Measurements from ENCODE around the gene SLC6A12. TPM values are rescaled to one million over a fixed set of nuclear protein-coding genes. Genes with fewer than 3 reads are reported as not detected.

The SLC6A12 gene
- total and polyA plus RNA-seq, 3 experiments from 2014 or later: 0.16 to 0.37 TPM; not detected in 1

GRCh38 chr12:254039-254438 lies 40.1 kb upstream of the SLC6A12 start:
- H3K27ac ChIP-seq (ENCODE audit: low read depth, low read length): no peak overlapping the region
- no peaks in the 10 kb centered on the region for H3K4me1 Mint-ChIP-seq
- peaks cover 22 to 59% of the 10 kb centered on the region in 2 donors for H3K27me3 Mint-ChIP-seq
- no peak overlapping the region for H3K4me3 ChIP-seq (ENCODE audit: low read length)
- H3K4me1 ChIP-seq (ENCODE audit: insufficient read depth, low read length): no peaks in the 10 kb centered on the region
- no peak for DNase-seq
- H3K36me3 ChIP-seq (ENCODE audit: insufficient read depth, low read length): no peaks in the 10 kb centered on the region
- CTCF ChIA-PET: no interaction called here
- no peak overlapping the region for H3K27ac Mint-ChIP-seq
- H3K9me3 ChIP-seq (ENCODE audit: low read length): no peaks in the 10 kb centered on the region
- H3K9me3 Mint-ChIP-seq: peaks cover 0 to 2% (median 0%) of the 10 kb centered on the region in 5 donors
- peaks cover 0 to 9% (median 3%) of the 10 kb centered on the region in 3 donors for H3K36me3 Mint-ChIP-seq
- no peak overlapping the region for H3K4me3 Mint-ChIP-seq
- peaks cover 5% of the 10 kb centered on the region for H3K27me3 ChIP-seq (ENCODE audit: insufficient read depth, low read length, poor library complexity, severe bottlenecking)
- POLR2A ChIA-PET: no interaction called here

DNA sequence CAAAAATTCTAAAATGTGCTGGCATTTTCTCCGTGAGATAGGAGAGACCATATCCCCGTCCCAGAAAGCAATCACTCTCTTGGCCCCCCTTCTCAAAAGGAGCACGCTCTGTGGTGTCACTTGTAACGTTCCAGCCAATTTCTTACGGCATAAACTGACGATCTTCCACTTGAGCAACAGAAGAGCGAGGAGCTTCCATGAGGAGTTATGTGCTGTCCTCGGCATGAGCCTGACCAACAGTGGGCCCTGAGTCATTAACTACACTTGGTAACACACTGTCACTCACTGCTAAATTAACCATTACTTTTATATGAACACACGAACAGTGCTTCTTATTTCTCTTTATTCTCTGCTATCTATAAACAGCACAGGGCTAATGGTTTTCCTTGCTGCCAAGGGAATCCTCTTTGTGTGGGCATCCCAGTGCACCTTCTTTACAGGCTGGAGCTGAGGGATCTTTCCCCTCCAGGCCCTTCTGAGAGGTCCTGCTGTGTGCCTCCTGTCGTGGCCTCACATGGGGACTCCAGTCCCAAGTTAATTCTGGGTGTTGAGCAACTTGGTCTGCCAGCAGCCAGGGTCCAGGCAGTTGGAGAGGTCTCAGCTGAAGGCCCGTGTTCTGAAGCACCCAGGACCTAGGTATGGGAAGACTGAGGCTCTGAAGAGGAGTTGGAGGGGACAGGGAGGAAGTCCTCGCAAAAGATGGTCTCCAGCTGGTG lies 39.3 kb upstream of the SLC6A12 start:
- Histone ChIP-seq H3K27ac (ENCODE audit: low read depth, low read length) (no peak overlapping the region), H3K4me1 (ENCODE audit: insufficient read depth, low read length) (no peaks in the 10 kb centered on the region), H3K9me3 (ENCODE audit: low read length) (no peaks in the 10 kb centered on the region), H3K36me3 (ENCODE audit: insufficient read depth, low read length) (no peaks in the 10 kb centered on the region), H3K4me3 (ENCODE audit: low read length) (no peak overlapping the region), H3K27me3 (ENCODE audit: insufficient read depth, low read length, poor library complexity, severe bottlenecking) (peaks cover 5% of the 10 kb centered on the region)
- Mint-ChIP-seq H3K36me3 (peaks cover 0 to 9% (median 3%) of the 10 kb centered on the region in 3 donors), H3K4me1 (no peaks in the 10 kb centered on the region), H3K27ac (no peak overlapping the region), H3K4me3 (no peak overlapping the region), H3K27me3 (peaks cover 21 to 56% of the 10 kb centered on the region in 2 donors), H3K9me3 (peaks cover 0 to 2% (median 0%) of the 10 kb centered on the region in 5 donors)
- ChIA-PET CTCF (no interaction called here), POLR2A (no interaction called here)
- DNase-seq: no peak

DNA sequence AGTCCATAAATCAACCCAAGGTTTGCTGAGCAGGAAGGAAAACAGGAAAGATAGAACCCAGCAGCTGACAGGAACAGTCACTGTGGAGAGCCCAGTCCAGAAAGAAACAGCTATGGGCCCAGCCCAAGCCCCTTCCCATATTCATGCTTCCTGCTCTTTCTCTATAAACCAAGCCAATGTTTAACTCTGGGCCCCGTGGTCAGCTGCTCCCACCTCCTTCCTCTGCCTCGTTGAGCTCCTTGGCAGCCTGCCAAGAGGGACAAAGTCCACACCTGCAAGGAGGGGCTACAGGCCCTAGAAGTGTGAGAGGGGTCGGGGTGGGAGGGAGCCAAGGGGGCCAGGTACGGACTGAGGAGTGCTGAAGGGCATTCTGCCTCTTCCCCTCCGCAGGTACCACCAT lies 38.7 kb upstream of the SLC6A12 start:
- H3K27me3 Mint-ChIP-seq: peaks cover 20 to 54% of the 10 kb centered on the region in 2 donors
- CTCF ChIA-PET: no interaction called here
- H3K4me1 Mint-ChIP-seq: no peaks in the 10 kb centered on the region
- Histone ChIP-seq H3K4me1 (ENCODE audit: insufficient read depth, low read length) (no peaks in the 10 kb centered on the region), H3K4me3 (ENCODE audit: low read length) (no peak overlapping the region), H3K27me3 (ENCODE audit: insufficient read depth, low read length, poor library complexity, severe bottlenecking) (peaks cover 5% of the 10 kb centered on the region), H3K36me3 (ENCODE audit: insufficient read depth, low read length) (no peaks in the 10 kb centered on the region), H3K27ac (ENCODE audit: low read depth, low read length) (no peak overlapping the region), H3K9me3 (ENCODE audit: low read length) (peaks cover 5% of the 10 kb centered on the region)
- H3K4me3 Mint-ChIP-seq: no peak overlapping the region
- no peak for DNase-seq
- peaks cover 0 to 14% (median 3%) of the 10 kb centered on the region in 3 donors for H3K36me3 Mint-ChIP-seq
- POLR2A ChIA-PET: no interaction called here
- H3K27ac Mint-ChIP-seq: no peak overlapping the region
- peaks cover 2 to 8% (median 5%) of the 10 kb centered on the region in 5 donors for H3K9me3 Mint-ChIP-seq

DNA sequence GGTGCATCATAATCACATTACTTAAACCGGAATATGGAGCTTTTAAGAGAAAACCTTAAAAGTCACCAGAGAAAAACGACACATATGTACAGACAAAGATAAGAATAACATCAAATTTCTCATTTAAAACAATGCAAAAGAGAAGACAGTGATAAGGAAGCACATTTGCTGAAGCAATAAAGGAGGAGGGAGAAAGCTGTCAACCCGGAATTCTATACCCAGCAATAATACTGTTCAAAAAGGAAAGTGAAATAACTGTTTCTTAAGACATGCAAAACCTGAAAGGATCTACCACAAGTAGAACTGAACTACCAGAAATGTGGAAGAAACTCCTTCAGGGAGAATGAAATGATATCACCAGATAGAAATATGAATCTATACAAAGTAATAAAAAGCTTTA lies 33.3 kb upstream of the SLC6A12 start:
- H3K4me1 ChIP-seq (ENCODE audit: insufficient read depth, low read length): no peaks in the 10 kb centered on the region
- no peaks in the 10 kb centered on the region for H3K4me1 Mint-ChIP-seq
- H3K9me3 ChIP-seq (ENCODE audit: low read length): peaks cover 5% of the 10 kb centered on the region
- peaks cover 1 to 16% (median 2%) of the 10 kb centered on the region in 3 donors for H3K36me3 Mint-ChIP-seq
- peaks cover 8 to 26% (median 22%) of the 10 kb centered on the region in 5 donors for H3K9me3 Mint-ChIP-seq
- ChIA-PET CTCF (no interaction called here), POLR2A (no interaction called here)
- H3K27ac Mint-ChIP-seq: no peak overlapping the region
- DNase-seq: no peak
- no peaks in the 10 kb centered on the region for H3K36me3 ChIP-seq (ENCODE audit: insufficient read depth, low read length)
- H3K4me3 ChIP-seq (ENCODE audit: low read length): no peak overlapping the region
- no peak overlapping the region for H3K27ac ChIP-seq (ENCODE audit: low read depth, low read length)
- H3K27me3 ChIP-seq (ENCODE audit: insufficient read depth, low read length, poor library complexity, severe bottlenecking): no peaks in the 10 kb centered on the region
- no peak overlapping the region for H3K4me3 Mint-ChIP-seq
- H3K27me3 Mint-ChIP-seq: peaks cover 7 to 36% of the 10 kb centered on the region in 2 donors

DNA sequence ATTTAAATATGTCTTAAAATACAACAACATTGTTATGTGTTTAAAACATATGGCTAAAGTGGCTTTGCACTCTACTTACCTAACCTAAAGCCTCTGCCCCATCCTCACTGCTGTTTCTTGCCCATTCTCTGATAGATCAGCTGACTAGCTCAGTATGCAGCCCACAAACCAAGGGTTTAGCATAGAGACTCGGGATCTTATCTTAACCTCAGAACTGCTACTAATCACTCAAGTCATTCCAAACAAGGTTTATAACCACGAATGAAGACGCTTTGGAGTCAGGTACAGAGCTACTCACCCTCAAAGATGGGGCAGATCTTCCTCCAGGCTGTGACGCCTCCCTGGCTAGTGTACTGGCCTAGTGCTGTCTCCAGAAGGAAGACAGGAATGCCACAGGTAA lies 29.4 kb upstream of the SLC6A12 start:
- H3K4me3 Mint-ChIP-seq: no peak overlapping the region
- H3K9me3 Mint-ChIP-seq: peaks cover 11 to 26% (median 22%) of the 10 kb centered on the region in 5 donors
- Histone ChIP-seq H3K9me3 (ENCODE audit: low read length) (peaks cover 5% of the 10 kb centered on the region), H3K4me1 (ENCODE audit: insufficient read depth, low read length) (no peaks in the 10 kb centered on the region), H3K4me3 (ENCODE audit: low read length) (no peak overlapping the region), H3K27me3 (ENCODE audit: insufficient read depth, low read length, poor library complexity, severe bottlenecking) (no peaks in the 10 kb centered on the region), H3K36me3 (ENCODE audit: insufficient read depth, low read length) (no peaks in the 10 kb centered on the region), H3K27ac (ENCODE audit: low read depth, low read length) (no peak overlapping the region)
- no peaks in the 10 kb centered on the region for H3K4me1 Mint-ChIP-seq
- peaks cover 1 to 29% (median 2%) of the 10 kb centered on the region in 3 donors for H3K36me3 Mint-ChIP-seq
- no peak overlapping the region for H3K27ac Mint-ChIP-seq
- no peak for DNase-seq
- POLR2A ChIA-PET: interaction anchor here (0.7 kb wide), 1 partner anchor 9 kb away, joined by 5 read pairs; no protein-coding TSS in a partner anchor
- CTCF ChIA-PET: no interaction called here
- H3K27me3 Mint-ChIP-seq: peaks cover 16 to 47% of the 10 kb centered on the region in 2 donors

DNA sequence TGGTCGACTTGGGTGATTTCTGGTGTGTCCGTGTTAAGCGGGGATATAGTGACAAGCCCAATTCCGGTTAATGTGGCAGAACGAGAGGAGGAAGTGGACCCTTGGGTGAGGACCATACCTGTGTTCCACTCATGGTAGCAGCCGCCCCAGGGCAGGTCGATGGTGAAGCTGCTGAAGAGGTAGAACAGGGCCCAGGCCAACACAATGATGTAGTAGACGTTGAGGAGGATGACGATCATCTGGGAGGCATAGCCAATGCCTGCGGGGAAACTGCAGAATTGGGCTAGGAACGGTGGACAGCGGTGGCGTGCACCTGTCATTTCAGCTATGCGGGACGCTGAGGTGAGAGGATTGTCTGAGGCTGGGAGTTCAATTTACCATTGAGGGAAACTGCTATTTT lies 28.5 kb upstream of the SLC6A12 start:
- Histone ChIP-seq H3K27me3 (ENCODE audit: insufficient read depth, low read length, poor library complexity, severe bottlenecking) (no peaks in the 10 kb centered on the region), H3K4me3 (ENCODE audit: low read length) (no peak overlapping the region), H3K4me1 (ENCODE audit: insufficient read depth, low read length) (no peaks in the 10 kb centered on the region), H3K9me3 (ENCODE audit: low read length) (no peaks in the 10 kb centered on the region), H3K36me3 (ENCODE audit: insufficient read depth, low read length) (no peaks in the 10 kb centered on the region), H3K27ac (ENCODE audit: low read depth, low read length) (no peak overlapping the region)
- H3K27ac Mint-ChIP-seq: no peak overlapping the region
- ChIA-PET CTCF (no interaction called here), POLR2A (no interaction called here)
- H3K27me3 Mint-ChIP-seq: peaks cover 19 to 51% of the 10 kb centered on the region in 2 donors
- peaks cover 1 to 29% (median 2%) of the 10 kb centered on the region in 3 donors for H3K36me3 Mint-ChIP-seq
- H3K9me3 Mint-ChIP-seq: peaks cover 9 to 26% (median 18%) of the 10 kb centered on the region in 5 donors
- no peak overlapping the region for H3K4me3 Mint-ChIP-seq
- no peak for DNase-seq
- no peaks in the 10 kb centered on the region for H3K4me1 Mint-ChIP-seq

DNA sequence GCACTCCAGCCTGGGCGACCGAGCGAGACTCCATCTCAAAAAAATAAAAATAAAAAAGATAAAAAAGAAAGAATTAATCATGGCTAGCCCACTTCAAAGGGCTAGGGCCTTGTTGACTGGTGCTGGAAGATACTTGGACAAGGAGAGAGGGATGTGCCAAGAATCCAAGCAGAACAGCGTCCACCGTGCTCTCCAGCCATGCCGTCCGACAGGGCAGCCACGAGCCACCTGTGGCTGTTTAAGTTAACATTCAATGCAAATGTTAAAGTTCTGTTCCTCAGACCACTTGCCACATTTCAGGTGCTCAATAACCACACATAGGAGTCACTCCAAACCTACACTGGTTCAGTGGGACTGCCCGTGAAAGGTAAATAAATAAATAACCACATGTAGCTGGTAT lies 27.3 kb upstream of the SLC6A12 start:
- POLR2A ChIA-PET: no interaction called here
- no peak overlapping the region for H3K27ac ChIP-seq (ENCODE audit: low read depth, low read length)
- H3K27me3 ChIP-seq (ENCODE audit: insufficient read depth, low read length, poor library complexity, severe bottlenecking): no peaks in the 10 kb centered on the region
- Mint-ChIP-seq H3K27ac (no peak overlapping the region), H3K4me1 (no peaks in the 10 kb centered on the region), H3K27me3 (peaks cover 19 to 51% of the 10 kb centered on the region in 2 donors), H3K36me3 (peaks cover 0 to 29% (median 2%) of the 10 kb centered on the region in 3 donors), H3K9me3 (peaks cover 9 to 19% (median 11%) of the 10 kb centered on the region in 5 donors), H3K4me3 (no peak overlapping the region)
- CTCF ChIA-PET: no interaction called here
- no peak overlapping the region for H3K4me3 ChIP-seq (ENCODE audit: low read length)
- no peaks in the 10 kb centered on the region for H3K36me3 ChIP-seq (ENCODE audit: insufficient read depth, low read length)
- H3K4me1 ChIP-seq (ENCODE audit: insufficient read depth, low read length): no peaks in the 10 kb centered on the region
- no peak for DNase-seq
- no peaks in the 10 kb centered on the region for H3K9me3 ChIP-seq (ENCODE audit: low read length)

GRCh38 chr12:240566-240965 lies 26.6 kb upstream of the SLC6A12 start:
- H3K9me3 ChIP-seq (ENCODE audit: low read length): no peaks in the 10 kb centered on the region
- H3K4me3 ChIP-seq (ENCODE audit: low read length): no peak overlapping the region
- no peaks in the 10 kb centered on the region for H3K4me1 ChIP-seq (ENCODE audit: insufficient read depth, low read length)
- H3K27ac ChIP-seq (ENCODE audit: low read depth, low read length): no peak overlapping the region
- no peaks in the 10 kb centered on the region for H3K4me1 Mint-ChIP-seq
- peaks cover 0 to 35% (median 2%) of the 10 kb centered on the region in 3 donors for H3K36me3 Mint-ChIP-seq
- H3K36me3 ChIP-seq (ENCODE audit: insufficient read depth, low read length): no peaks in the 10 kb centered on the region
- ChIA-PET POLR2A (no interaction called here), CTCF (no interaction called here)
- H3K27me3 Mint-ChIP-seq: peaks cover 22 to 51% of the 10 kb centered on the region in 2 donors
- no peak overlapping the region for H3K27ac Mint-ChIP-seq
- H3K27me3 ChIP-seq (ENCODE audit: insufficient read depth, low read length, poor library complexity, severe bottlenecking): no peaks in the 10 kb centered on the region
- no peak for DNase-seq
- peaks cover 13 to 26% (median 16%) of the 10 kb centered on the region in 5 donors for H3K9me3 Mint-ChIP-seq
- no peak overlapping the region for H3K4me3 Mint-ChIP-seq
